HT-29 (cell line): ENCODE data around the gene ASB18. TPM values are rescaled to one million over a fixed set of nuclear protein-coding genes. Genes with fewer than 3 reads are reported as not detected.
"Not testable (repeated sequence)": the region's sequence is repeated elsewhere in the genome, so short reads cannot be mapped to it uniquely, and the experiment has no call there.

ENCODE experiments used
- DNase-seq: peaks from one replicate; pipeline ENCODE4 v3.0.0-alpha.2; 2015; ENCODE audit warnings: low spot score
- total RNA-seq: library from RNA; depleted of rRNA; stranded (reverse); fragments of >200 nt; shearing (Covaris generic); gene quantifications from 2 replicates; pipeline ENCODE4 v1.2.3, GENCODE V29; 2014

Gene ASB18
- total RNA-seq, 1 experiment from 2014 or later = not detected

GRCh38 chr2:236286873-236287545 is 22.8 kb upstream of the ASB18 start:
- DNase-seq = no peak

GRCh38 chr2:236284208-236284607 is 20.0 kb upstream of the ASB18 start:
- DNase-seq = no peak

- no peak for DNase-seq
Observed at GRCh38 chr2:236282406-236282805, 18.2 kb upstream of the ASB18 start.

- DNase-seq = no peak
Observed at GRCh38 chr2:236281423-236281822, 17.2 kb upstream of the ASB18 start.

- DNase-seq = no peak
Observed at GRCh38 chr2:236273126-236273525, 8.9 kb upstream of the ASB18 start.

GRCh38 chr2:236271851-236272250 is 7.6 kb upstream of the ASB18 start:
- DNase-seq = no peak

- not testable (repeated sequence) for DNase-seq
Observed at GRCh38 chr2:236269876-236270275, 5.7 kb upstream of the ASB18 start.

- DNase-seq = no peak
Observed at GRCh38 chr2:236265675-236266074, 1.5 kb upstream of the ASB18 start.

- DNase-seq = no peak
Observed at GRCh38 chr2:236262238-236262637, 2.0 kb downstream of the ASB18 start.

GRCh38 chr2:236261452-236261851 is 2.8 kb downstream of the ASB18 start:
- DNase-seq = no peak

GRCh38 chr2:236259371-236259770 is 4.8 kb downstream of the ASB18 start:
- no peak for DNase-seq

- DNase-seq = no peak
Observed at GRCh38 chr2:236257575-236257974, 6.6 kb downstream of the ASB18 start.

- no peak for DNase-seq
Observed at GRCh38 chr2:236257136-236257535, 7.1 kb downstream of the ASB18 start.

- DNase-seq = no peak
Observed at GRCh38 chr2:236256366-236256985, 7.7 kb downstream of the ASB18 start.

GRCh38 chr2:236254674-236255073 is 9.5 kb downstream of the ASB18 start:
- DNase-seq = no peak

- DNase-seq = no peak
Observed at GRCh38 chr2:236254001-236254400, 10.2 kb downstream of the ASB18 start.

GRCh38 chr2:236252602-236253001 is 11.6 kb downstream of the ASB18 start:
- no peak for DNase-seq

GRCh38 chr2:236250909-236251579 is 13.2 kb downstream of the ASB18 start:
- DNase-seq = no peak

- DNase-seq = no peak
Observed at GRCh38 chr2:236250286-236250685, 13.9 kb downstream of the ASB18 start.

- no peak for DNase-seq
Observed at GRCh38 chr2:236249066-236249465, 15.1 kb downstream of the ASB18 start.

- DNase-seq = no peak
Observed at GRCh38 chr2:236246711-236247246, 17.4 kb downstream of the ASB18 start.

- DNase-seq = no peak
Observed at GRCh38 chr2:236244256-236244655, 19.9 kb downstream of the ASB18 start.

- no peak for DNase-seq
Observed at GRCh38 chr2:236242057-236242495, 22.1 kb downstream of the ASB18 start.
